ENCODE measurements around the gene IRGC.

- TF ChIP-seq CTCF (IDR thresholded peaks at IDR 0.05; ENCODE audit: low read depth, low read length) (no peak), POLR2A (IDR thresholded peaks at IDR 0.05; ENCODE audit: extremely low read depth, insufficient read length) (no peak)
Measured at GRCh38 chr19:43699506-43700394, 16.1 kb upstream of the IRGC start.
